Heart right ventricle (tissue), 16 donors: ENCODE data around the gene NOP16. TPM values are rescaled to one million over a fixed set of nuclear protein-coding genes. Genes with fewer than 3 reads are reported as not detected.

ENCODE experiments used
- ATAC-seq, 8 donors: fragments of 200-7000 bp; cut with Tn5 transposase; one replicate each; pipeline ENCODE4 v1.9.1; 2020; ENCODE audit warnings: mild to moderate bottlenecking in 8 of 8, moderate library complexity in 8 of 8, moderate number of reproducible peaks in 1 of 8
- DNase-seq, 2 donors: peaks; one replicate each; pipeline ENCODE4 v3.0.0-alpha.2; 2020
- H3K27ac ChIP-seq, 10 donors: fragments of 200-600 bp; sonication (generic) in 2 of 10; one replicate each; pipeline versions ENCODE4 v1.5.0 to v1.8.0; 2020 to 2022; ENCODE audit warnings: mild to moderate bottlenecking in 3 of 10
- H3K27me3 ChIP-seq, 7 donors: fragments of 200-600 bp; one replicate each; pipeline ENCODE4 v1.8.0; 2021 to 2022; ENCODE audit warnings: mild to moderate bottlenecking in 2 of 7
- H3K36me3 ChIP-seq, 9 donors: fragments of 200-600 bp; sonication (generic) in 1 of 9; one replicate each; pipeline versions ENCODE4 v1.5.0 to v1.8.0; 2020 to 2022; ENCODE audit warnings: mild to moderate bottlenecking in 2 of 9
- H3K4me1 ChIP-seq, 9 donors: fragments of 200-600 bp; sonication (generic) in 1 of 9; one replicate each; pipeline versions ENCODE4 v1.5.0 to v1.8.0; 2020 to 2022; ENCODE audit warnings: mild to moderate bottlenecking in 4 of 9
- H3K4me3 ChIP-seq, 10 donors: fragments of 200-600 bp; sonication (generic) in 2 of 10; one replicate each; pipeline versions ENCODE4 v1.5.0 to v1.8.0; 2020 to 2022; ENCODE audit warnings: mild to moderate bottlenecking in 7 of 10, moderate library complexity in 2 of 10
- H3K9me3 ChIP-seq, 11 donors: fragments of 200-600 bp in 10 of 11; sonication (generic) in 2 of 11; one replicate each; pipeline versions ENCODE4 v1.5.0 to v1.8.0; 2013 to 2022; ENCODE audit warnings: mild to moderate bottlenecking in 2 of 11, control low read depth in 1 of 11, moderate library complexity in 1 of 11
- WGBS, 2 donors: extraction: QIAGEN DNeasy Blood & Tissue Kit; methylation state at CpG; one replicate each; pipeline ENCODE4 v1.1.7; 2013; ENCODE audit warnings: inconsistent platforms in 1 of 2; 5-methylcytosine and 5-hydroxymethylcytosine counted together
- intact Hi-C, 10 donors: fragments of 100-400 bp; cut with DNase I; formaldehyde crosslinking; loops; one replicate each; pipeline versions ENCODE4 v1.11.1 to v1.14.2; 2022
- polyA plus RNA-seq, 2 donors: library from polyadenylated mRNA; stranded (reverse); fragments of 200-250 nt; gene quantifications; one replicate each; pipeline ENCODE4 v1.2.3, GENCODE V29; 2013
- total RNA-seq, 10 donors: library from RNA; stranded (reverse); fragmentation: NEBNext Ultra II Directional in 3 of 10; extraction: Animal tissue kit (Norgen Biotek cat#: 25700) in 3 of 10; gene quantifications; one replicate each; pipeline versions ENCODE4 v1.2.1 to v1.2.4, GENCODE V29; 2021 to 2023
- TF ChIP-seq, protein P1 (sequence below), 9 donors: fragments of 200-600 bp; sonication (generic) in 2 of 9; IDR thresholded peaks; one replicate each; pipeline versions ENCODE4 v1.5.0 to v1.8.0; 2021 to 2022; ENCODE audit warnings: antibody characterized with exemption in 9 of 9, mild to moderate bottlenecking in 5 of 9, moderate library complexity in 1 of 9
- donor health status: Arrhythmogenic right ventricular cardiomyopathy.
- donor health status: ischemic (EF 13 %, LVEDD 7.1; RV severe dilation, severe dysfunction).
- donor health status: healthy with polysubstance abuse.
- donor health status: DM: no; HTN: yes; CAD: no.
- donor health status: DM: no; HTN: no; CAD: no.
- donor health status: ischemic (EF 25% LVEDD 6.9; RV normal size, moderate dysfunction).
- donor health status: ischemic (EF 25% LVEDD 5.7; RV mildly dilated, moderate dysfunction).
- donor health status: healthy.
- donor health status: DM: yes; HTN: yes; CAD: no.
- donor health status: Ischemic cardiomyopathy.
- donor health status: ischemic (EF 35%, LVEDD 5.7; RV mildly dilated, moderate dysfunction).
- donor health status: nonischemic (EF 11% LVEDD 7.7; RV severe dilation, severe dysfunction).
- donor health status: DM: yes; HTN: yes; CAD: no.
- donor health status: PGD.
- donor health status: ischemic (EF 29% LVEDD 5.4; RV normal size, mild dysfunction).
- donor health status: nonischemic (EF 23%, LVEDD 6.1; RV moderate dilation, normal function).

Gene NOP16
- total and polyA plus RNA-seq, 12 donors = 11.3 to 84.0 (median 19.1) TPM

DNA sequence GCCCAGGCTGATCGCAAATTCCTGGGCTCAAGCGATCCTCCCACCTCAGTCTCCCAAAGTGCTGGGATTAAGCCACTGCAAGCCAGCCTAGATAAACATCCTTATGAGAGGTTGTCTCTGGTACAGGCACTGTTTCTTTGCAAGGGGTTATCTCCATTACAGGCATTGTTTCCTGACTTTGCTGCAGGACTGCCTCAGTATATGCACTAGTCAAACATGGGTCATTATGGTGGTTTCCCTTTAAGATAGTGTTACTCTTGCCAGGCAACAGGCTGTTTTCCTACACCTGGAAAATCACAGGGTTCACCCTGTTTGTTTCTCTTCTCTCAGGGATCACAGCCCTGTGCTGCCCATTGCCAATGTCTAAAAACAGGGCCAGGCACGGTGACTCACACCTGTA is 35.8 kb upstream of the NOP16 start:
- TF ChIP-seq, protein P1, sequence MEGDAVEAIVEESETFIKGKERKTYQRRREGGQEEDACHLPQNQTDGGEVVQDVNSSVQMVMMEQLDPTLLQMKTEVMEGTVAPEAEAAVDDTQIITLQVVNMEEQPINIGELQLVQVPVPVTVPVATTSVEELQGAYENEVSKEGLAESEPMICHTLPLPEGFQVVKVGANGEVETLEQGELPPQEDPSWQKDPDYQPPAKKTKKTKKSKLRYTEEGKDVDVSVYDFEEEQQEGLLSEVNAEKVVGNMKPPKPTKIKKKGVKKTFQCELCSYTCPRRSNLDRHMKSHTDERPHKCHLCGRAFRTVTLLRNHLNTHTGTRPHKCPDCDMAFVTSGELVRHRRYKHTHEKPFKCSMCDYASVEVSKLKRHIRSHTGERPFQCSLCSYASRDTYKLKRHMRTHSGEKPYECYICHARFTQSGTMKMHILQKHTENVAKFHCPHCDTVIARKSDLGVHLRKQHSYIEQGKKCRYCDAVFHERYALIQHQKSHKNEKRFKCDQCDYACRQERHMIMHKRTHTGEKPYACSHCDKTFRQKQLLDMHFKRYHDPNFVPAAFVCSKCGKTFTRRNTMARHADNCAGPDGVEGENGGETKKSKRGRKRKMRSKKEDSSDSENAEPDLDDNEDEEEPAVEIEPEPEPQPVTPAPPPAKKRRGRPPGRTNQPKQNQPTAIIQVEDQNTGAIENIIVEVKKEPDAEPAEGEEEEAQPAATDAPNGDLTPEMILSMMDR (IDR thresholded peaks at IDR 0.05) = no peak
- no peak overlapping the region for H3K4me3 ChIP-seq
- ATAC-seq (no peak), DNase-seq (no peak)
- H3K36me3 ChIP-seq = no peaks in the 10 kb centered on the region
- no peaks in the 10 kb centered on the region for H3K9me3 ChIP-seq
- no peaks in the 10 kb centered on the region for H3K4me1 ChIP-seq
- H3K27ac ChIP-seq = no peak overlapping the region
- intact Hi-C loops = no loop called here
- H3K27me3 ChIP-seq = peaks cover 0 to 9% (median 0%) of the 10 kb centered on the region in 7 donors
- WGBS, 2 donors = 66 to 73% methylated on average over 3 of the region's 3 CpGs

DNA sequence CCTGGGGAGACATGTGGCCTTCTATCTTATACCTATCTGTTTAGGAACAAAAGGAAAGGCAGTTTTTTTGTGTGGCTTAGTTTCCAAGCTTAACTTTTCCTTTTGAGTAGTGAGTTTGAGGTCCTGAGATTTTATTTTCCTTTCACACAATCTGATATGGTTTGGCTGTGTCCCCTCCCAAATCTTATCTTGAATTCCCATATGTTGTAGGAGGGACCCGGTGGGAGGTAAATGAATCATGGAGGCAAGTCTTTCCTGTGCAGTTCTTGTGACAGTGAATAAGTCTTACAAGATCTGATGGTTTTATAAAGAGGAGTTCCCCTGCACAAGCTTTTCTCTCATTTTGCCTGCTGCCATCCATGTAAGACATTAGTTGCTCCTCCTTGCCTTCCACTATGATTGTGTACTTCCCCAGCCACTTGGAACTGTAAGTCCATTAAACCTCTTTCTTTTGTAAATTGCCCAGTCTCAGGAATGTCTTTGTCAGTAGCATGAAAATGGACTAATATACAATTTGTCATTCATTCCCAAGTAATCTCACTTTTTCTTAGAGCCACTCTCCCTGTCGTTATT is 32.7 kb upstream of the NOP16 start:
- H3K36me3 ChIP-seq = no peaks in the 10 kb centered on the region
- 61 to 67% methylated on average over 2 of the region's 2 CpGs for WGBS, 2 donors
- TF ChIP-seq, protein P1 (IDR thresholded peaks at IDR 0.05) = no peak
- peaks cover 0 to 10% (median 7%) of the 10 kb centered on the region in 9 donors for H3K4me1 ChIP-seq
- H3K4me3 ChIP-seq = no peak overlapping the region
- intact Hi-C loops = no loop called here
- DNase-seq = no peak
- H3K27me3 ChIP-seq = peaks cover 0 to 4% (median 0%) of the 10 kb centered on the region in 7 donors
- no peaks in the 10 kb centered on the region for H3K9me3 ChIP-seq
- ATAC-seq = no peak
- no peak overlapping the region for H3K27ac ChIP-seq

DNA sequence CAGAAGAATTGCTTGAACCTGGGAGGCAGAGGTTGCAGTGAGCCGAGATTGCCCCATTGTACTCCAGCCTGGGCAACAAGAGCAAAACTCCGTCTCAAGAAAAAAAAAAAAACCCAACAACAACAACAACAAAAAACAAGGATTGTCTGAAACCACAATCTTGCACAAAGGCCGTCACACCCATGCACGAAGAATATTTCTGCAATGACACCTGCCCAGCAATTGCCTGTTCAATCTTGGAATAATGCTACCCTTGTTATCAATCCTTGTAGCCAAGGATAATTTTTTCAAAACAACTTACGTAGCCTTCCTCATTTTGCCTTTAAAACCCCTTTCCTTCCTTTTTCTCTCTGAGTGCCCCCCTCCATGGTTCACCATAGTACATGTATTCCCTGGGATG is 31.7 kb upstream of the NOP16 start:
- 88 to 93% methylated on average over 5 of the region's 5 CpGs for WGBS, 2 donors
- Histone ChIP-seq H3K4me1 (peaks cover 3 to 16% (median 15%) of the 10 kb centered on the region in 9 donors), H3K36me3 (no peaks in the 10 kb centered on the region), H3K27ac (no peak overlapping the region), H3K27me3 (peaks cover 0 to 4% (median 0%) of the 10 kb centered on the region in 7 donors), H3K9me3 (no peaks in the 10 kb centered on the region), H3K4me3 (no peak overlapping the region)
- TF ChIP-seq, protein P1 (IDR thresholded peaks at IDR 0.05) = no peak
- ATAC-seq (no peak), DNase-seq (no peak)
- intact Hi-C loops = no loop called here

DNA sequence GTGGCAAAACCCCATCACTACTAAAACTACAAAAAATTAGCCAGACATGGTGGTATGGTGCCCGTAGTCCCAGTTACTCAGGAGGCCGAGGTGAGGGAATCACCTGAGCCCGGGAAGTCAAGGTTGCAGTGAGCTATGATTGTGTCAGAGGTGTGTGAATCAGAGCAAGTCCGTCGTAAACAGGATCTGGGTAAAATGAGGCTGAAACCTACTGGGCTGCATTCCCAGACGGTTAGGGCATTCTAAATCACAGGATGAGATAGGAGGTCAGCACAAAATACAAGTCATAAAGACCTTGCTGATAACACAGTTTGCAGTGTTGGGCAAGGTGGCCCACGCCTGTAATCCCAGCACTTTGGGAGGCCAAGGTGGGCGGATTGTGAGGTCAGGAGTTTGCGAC is 29.9 kb upstream of the NOP16 start:
- Histone ChIP-seq H3K4me1 (peaks cover 21 to 35% (median 33%) of the 10 kb centered on the region in 9 donors), H3K9me3 (no peaks in the 10 kb centered on the region), H3K27ac (no peak overlapping the region), H3K36me3 (no peaks in the 10 kb centered on the region), H3K27me3 (peaks cover 0 to 3% (median 0%) of the 10 kb centered on the region in 7 donors), H3K4me3 (no peak overlapping the region)
- 83% methylated on average over 9 of the region's 9 CpGs for WGBS, 2 donors
- TF ChIP-seq, protein P1 (IDR thresholded peaks at IDR 0.05) = no peak
- ATAC-seq (no peak), DNase-seq (no peak)
- intact Hi-C loops = loop anchor here in 7 of 10 donors (5.0 to 10.0 kb wide), 6 partner anchors 56 to 527 kb away; partner anchors contain the start of genes RNF44 (in 5 of the 7), CDHR2 (in 1 of the 7) and KIAA1191 (in 1 of the 7)
